Rectal smooth muscle tissue (tissue), 1 donor: ENCODE measurements around the gene RUNX1.

Source experiments
- H3K27ac ChIP-seq: one replicate; pipeline ENCODE4 v1.7.0; 2013; ENCODE audit warnings: low read depth, low read length, inconsistent platforms
- H3K27me3 ChIP-seq: one replicate; pipeline ENCODE4 v1.7.0; 2013; ENCODE audit warnings: low read length; ENCODE audit not compliant: control insufficient read depth, insufficient read depth
- H3K36me3 ChIP-seq: one replicate; pipeline ENCODE4 v1.7.0; 2013; ENCODE audit warnings: low read length; ENCODE audit not compliant: control insufficient read depth, insufficient read depth
- H3K4me1 ChIP-seq: one replicate; pipeline ENCODE4 v1.7.0; 2013; ENCODE audit warnings: low read length; ENCODE audit not compliant: control insufficient read depth, insufficient read depth
- H3K4me3 ChIP-seq: one replicate; pipeline ENCODE4 v1.7.0; 2013; ENCODE audit warnings: low read length
- H3K9ac ChIP-seq: one replicate; pipeline ENCODE4 v1.7.0; 2013; ENCODE audit warnings: low read length

RUNX1 gene

DNA sequence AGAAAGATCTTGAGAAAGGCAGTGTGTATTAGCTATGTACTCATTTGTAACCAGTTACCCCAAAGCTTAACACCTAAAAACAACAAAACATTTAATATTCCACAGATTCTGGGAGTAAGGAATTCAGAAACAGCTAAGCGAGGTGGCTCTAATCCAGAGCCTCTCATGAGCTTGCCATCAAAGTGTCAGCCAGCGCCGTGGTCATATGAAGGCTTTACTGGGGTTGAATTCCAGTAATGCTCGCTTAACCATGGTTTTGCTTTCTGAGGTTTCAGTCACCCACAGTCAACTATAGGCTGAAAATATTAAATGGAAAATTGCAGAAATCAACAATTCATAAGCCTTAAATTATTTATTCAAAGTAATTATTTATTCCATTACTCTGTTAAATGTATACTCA lies 278.5 kb downstream of the RUNX1 start:
- Histone ChIP-seq H3K4me1 (no peaks in the 10 kb centered on the region), H3K27ac (no peak overlapping the region), H3K4me3 (no peak overlapping the region), H3K36me3 (no peaks in the 10 kb centered on the region), H3K9ac (no peak overlapping the region), H3K27me3 (no peaks in the 10 kb centered on the region)

DNA sequence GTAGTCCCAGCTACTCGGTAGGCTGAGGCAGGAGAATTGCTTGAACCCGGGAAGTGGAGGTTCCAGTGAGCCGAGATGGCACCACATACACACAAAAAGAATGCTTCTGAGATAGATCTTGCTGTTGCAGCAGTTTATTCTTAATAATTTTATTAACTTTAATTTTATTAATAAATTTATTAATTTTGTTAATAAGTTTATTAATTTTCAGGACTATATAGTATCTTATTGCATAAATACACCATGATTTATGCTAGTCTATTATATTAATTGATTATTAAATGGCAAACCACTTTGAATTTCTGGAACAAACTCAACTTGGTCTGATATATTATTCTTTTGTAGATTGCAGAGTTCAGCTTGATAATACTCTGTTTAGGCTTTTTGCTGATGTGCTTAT lies 280.8 kb downstream of the RUNX1 start:
- Histone ChIP-seq H3K36me3 (no peaks in the 10 kb centered on the region), H3K4me3 (no peak overlapping the region), H3K4me1 (no peaks in the 10 kb centered on the region), H3K27ac (no peak overlapping the region), H3K9ac (no peak overlapping the region), H3K27me3 (no peaks in the 10 kb centered on the region)

DNA sequence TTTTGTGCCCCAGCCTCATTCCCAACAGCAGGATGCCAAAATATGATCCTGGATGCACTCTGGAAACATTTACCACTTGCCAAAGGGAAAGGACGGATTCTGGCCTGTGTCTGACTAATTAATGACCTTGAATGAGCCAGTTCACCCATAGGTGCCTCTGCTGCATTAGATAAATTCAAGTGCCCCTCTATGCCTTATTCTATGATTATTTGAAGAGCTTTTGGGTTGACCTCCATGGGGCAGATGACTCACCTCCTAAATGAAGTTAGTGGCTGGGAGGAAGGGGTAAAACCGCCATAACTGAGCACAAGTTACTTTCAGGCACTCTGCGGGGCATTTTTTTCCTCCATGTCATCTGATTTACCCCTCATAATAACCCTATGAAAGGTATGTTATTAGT lies 282.2 kb downstream of the RUNX1 start:
- Histone ChIP-seq H3K4me1 (no peaks in the 10 kb centered on the region), H3K9ac (no peak overlapping the region), H3K27me3 (no peaks in the 10 kb centered on the region), H3K27ac (no peak overlapping the region), H3K36me3 (no peaks in the 10 kb centered on the region), H3K4me3 (no peak overlapping the region)

DNA sequence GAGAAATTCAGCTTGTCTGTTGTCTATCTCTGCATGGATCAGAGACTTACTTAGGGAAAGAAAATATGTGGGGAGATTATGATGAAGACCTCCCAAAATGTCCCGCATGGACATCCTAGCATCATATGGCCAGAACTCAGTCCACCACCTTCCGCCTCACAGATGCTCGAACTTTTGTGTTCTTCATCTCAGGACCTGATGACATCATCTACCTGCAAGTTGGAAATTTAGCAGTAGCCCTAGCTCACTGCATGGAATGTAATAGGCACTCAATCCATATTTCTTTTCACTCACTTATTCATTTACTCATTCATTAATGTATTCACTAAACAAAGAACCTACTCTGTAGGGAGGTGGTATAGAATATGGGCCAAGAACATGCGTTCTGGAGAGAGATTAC lies 283.5 kb downstream of the RUNX1 start:
- Histone ChIP-seq H3K4me1 (no peaks in the 10 kb centered on the region), H3K27ac (no peak overlapping the region), H3K4me3 (no peak overlapping the region), H3K27me3 (no peaks in the 10 kb centered on the region), H3K9ac (no peak overlapping the region), H3K36me3 (no peaks in the 10 kb centered on the region)

DNA sequence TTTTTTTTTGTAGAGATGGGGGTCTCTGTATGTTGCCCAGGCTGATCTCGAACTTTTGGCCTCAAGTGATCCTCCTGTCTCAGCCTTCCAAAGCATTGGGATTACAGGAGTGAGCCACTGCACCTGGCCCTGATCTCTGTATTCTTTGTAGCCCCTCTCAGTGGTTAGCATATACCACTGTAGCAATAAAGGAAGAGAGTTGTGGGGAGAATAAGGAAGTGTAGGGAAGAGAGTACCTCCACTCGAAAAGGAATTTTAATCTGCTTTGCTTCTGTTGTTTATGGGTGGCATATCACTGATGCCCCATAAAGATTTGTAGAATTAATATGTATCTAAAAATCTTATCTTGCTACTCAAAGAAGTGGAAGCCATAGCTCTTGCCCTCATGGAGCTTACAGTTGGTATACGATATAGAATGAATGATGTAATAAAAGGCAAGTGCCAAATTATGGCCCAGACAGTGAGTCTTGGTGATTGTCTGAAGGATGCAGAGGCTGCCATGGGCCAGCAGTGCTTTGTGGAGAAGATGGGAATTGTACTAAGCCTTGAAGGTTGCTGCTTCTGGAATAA lies 284.3 kb downstream of the RUNX1 start:
- Histone ChIP-seq H3K27me3 (no peaks in the 10 kb centered on the region), H3K36me3 (no peaks in the 10 kb centered on the region), H3K4me1 (no peaks in the 10 kb centered on the region), H3K4me3 (no peak overlapping the region), H3K27ac (no peak overlapping the region), H3K9ac (no peak overlapping the region)

DNA sequence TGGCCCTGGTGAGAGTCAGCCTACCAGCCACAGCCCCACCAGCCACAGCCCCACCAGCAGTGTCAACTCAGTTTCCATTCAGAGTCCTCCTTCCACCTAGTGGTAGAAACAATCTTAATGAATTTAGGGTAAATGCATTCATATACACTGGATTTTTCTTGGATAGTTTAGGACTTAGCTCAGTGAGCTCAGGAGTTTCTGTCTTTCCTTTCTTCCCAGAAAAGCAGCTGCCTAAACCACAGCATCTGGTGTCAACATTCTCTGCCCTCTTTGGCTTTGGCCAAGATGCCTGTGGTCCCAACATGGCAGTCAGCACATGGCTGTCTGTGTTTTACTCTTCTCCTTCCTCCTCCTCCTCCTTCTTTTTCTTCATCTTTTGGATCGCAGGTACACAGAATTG lies 286.3 kb downstream of the RUNX1 start:
- Histone ChIP-seq H3K4me1 (no peaks in the 10 kb centered on the region), H3K4me3 (no peak overlapping the region), H3K27ac (no peak overlapping the region), H3K36me3 (no peaks in the 10 kb centered on the region), H3K27me3 (no peaks in the 10 kb centered on the region), H3K9ac (no peak overlapping the region)

DNA sequence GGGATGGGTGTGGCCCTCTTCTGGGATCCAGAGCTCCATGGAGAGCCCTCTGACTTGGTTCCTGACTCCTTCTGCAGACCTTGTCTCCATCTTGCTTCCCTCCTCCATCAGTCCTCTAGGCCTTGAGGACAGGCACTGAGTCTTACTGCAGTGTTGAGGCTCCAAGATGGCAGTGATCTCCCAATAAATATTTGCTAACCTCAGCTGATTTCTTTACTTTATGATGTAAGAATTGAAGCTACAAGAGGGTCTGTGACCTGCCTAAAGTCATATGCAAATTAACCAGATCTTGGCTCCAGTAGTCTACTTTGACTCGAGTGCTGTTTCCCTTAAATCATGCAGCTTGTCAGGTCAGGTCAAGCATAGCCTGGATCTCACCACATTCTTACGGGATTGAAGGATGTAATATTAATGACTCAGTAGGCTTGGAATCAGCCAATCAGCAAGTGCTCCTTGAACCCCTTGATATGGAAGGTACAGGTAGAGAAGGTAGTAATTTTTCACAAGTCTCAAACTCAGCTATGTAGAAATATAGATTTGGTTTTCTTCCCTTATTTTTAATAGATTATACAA lies 287.3 kb downstream of the RUNX1 start:
- H3K9ac ChIP-seq = no peak overlapping the region
- no peaks in the 10 kb centered on the region for H3K27me3 ChIP-seq

DNA sequence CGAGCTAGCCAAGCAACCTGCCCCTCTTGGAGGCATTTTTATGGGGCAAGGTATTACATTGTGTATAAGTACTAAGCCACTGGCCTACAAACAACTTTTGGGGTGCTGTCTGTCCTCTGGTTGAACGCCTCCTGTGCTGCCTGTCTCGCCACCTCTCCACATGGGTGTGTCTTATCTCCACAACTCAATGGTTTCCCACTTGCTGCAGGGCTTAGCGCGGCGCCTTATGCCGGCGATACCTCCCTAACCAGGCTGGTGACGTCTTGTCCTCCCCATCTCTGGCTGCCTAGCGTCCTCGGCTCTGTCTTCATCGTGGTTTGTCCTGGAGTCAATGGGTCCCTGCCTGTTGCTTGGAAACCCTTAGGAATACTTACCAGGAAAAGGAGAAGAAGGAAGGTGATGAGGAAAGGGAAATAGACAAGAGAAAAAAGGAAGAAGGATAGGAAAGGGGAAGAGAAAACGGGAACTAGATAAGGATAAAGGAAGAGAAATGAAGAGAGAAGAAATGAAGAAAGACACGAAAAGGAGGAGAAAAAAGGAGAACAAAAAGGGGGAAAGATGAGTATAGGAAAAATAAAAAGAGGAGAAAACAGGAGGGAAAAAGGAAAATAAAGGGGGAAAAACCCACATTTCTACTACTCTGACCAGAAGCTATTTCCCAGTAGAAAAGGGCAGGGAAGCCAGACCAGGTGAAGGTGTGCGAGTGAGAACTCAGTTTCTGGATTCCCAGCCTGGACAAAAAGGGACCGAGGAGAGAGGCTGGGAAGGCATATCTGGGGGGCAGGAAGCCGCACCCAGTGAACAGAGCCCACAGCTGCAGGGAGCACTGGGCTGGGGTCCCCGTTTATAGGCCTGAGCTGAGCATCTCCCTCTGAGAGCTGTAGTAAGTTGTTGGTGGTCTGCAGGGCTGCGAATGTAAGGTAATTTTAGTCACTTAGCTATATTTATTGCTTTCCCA lies 294.1 kb downstream of the RUNX1 start:
- no peak overlapping the region for H3K9ac ChIP-seq
- no peaks in the 10 kb centered on the region for H3K36me3 ChIP-seq
- H3K27me3 ChIP-seq = peaks cover 2% of the 10 kb centered on the region
- H3K27ac ChIP-seq = no peak overlapping the region
- no peaks in the 10 kb centered on the region for H3K4me1 ChIP-seq
- no peak overlapping the region for H3K4me3 ChIP-seq

More for the DNA sequence above, 287.3 kb downstream of the RUNX1 start:
- Histone ChIP-seq H3K27ac (no peak overlapping the region), H3K36me3 (no peaks in the 10 kb centered on the region), H3K4me3 (no peak overlapping the region), H3K4me1 (no peaks in the 10 kb centered on the region)

DNA sequence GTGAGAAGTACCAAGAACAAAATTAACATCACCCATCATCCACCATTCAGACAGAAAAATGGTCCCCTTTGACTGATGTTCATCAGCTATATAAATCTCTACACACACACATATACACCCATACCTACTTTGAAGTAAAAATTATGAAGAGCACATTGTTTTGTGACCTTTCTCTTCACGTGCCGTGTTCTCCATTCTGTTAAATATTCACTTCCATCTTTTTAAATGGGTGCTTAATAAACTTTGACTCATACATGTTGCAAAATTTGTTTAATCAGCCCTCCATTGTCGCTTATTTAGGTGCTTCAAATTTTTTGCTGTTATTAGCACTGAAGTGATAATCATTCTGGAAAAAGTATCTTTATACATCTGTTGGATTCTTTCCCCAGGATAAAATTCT lies 300.2 kb downstream of the RUNX1 start:
- Histone ChIP-seq H3K4me1 (no peaks in the 10 kb centered on the region), H3K27me3 (no peaks in the 10 kb centered on the region), H3K4me3 (no peak overlapping the region), H3K27ac (no peak overlapping the region), H3K36me3 (no peaks in the 10 kb centered on the region), H3K9ac (no peak overlapping the region)

DNA sequence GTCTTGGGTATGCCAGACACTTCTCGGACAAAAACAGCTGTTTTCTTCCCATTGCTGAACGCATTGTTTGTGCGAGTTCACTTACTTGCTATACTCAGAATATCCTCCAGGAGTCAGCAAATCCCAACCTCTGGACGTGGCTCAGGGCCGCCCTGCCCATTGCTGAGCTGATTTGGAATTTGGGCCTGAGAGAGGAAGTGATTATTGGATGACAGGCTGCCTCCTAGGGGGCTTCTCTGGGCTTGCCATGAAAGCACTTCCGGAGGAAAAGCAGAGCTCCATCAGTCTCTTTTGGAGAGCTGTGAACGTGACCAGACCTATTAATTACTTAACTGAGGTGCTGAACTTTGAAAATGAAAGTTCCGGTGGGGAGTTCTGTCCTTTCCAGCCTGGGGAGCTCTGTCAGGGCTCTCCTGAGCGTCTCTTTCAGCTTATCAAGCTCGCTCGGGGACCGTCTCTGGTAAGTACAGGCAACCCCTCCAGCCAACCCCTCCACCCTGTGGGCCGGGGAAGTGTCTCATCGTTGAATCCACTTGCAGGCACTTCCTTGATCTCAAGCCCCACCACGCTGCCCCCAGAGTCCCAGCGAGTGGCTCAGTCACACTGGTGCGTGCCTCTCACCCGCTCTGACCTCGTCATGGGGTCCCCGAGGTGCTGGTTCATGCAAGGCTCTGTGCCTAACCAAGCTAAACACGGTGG lies 303.4 kb downstream of the RUNX1 start:
- Histone ChIP-seq H3K27me3 (no peaks in the 10 kb centered on the region), H3K27ac (no peak overlapping the region), H3K4me3 (no peak overlapping the region), H3K4me1 (no peaks in the 10 kb centered on the region), H3K9ac (no peak overlapping the region), H3K36me3 (no peaks in the 10 kb centered on the region)

DNA sequence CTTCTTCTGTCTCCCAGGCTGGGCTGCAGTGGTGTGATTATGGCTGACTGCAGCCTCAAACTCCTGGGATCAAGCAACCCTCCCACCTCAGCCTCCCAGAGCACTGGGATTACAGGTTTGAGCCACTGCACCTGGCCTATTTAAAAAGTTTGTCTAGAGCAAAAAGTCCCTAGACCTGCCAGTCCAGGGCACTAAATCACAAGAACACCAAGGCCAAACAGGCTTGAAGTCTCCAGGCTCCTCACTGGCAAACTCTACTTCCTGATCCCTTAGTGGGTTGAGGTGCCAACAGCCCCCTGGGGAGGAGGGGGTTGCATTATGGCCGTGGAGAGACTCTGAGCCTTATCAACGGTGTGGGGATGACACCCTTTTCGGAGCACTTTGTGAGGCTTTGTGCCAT lies 304.3 kb downstream of the RUNX1 start:
- H3K9ac ChIP-seq = no peak overlapping the region
- no peak overlapping the region for H3K4me3 ChIP-seq
- no peaks in the 10 kb centered on the region for H3K36me3 ChIP-seq
- no peak overlapping the region for H3K27ac ChIP-seq
- H3K27me3 ChIP-seq = no peaks in the 10 kb centered on the region
- no peaks in the 10 kb centered on the region for H3K4me1 ChIP-seq

DNA sequence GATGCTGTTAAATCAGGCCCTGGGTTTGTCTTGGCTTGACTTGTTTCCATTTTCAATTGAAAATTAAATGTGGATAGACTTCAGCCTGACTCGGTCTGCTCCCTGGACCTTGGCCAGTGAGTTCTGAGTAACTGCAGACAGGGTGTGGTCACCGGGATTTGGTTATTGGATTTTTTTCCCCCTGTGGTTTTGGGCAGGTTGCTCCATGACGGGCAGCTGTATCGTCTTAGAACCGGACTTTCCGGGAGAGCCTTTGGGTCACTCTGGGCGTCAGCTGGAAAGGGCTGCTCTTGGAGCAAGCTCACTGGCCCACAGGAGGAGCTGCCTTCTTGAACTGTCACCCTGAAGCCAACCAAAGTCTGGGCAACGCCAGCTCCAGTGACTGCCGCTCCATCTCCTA lies 305.3 kb downstream of the RUNX1 start:
- Histone ChIP-seq H3K27ac (no peak overlapping the region), H3K9ac (no peak overlapping the region), H3K36me3 (no peaks in the 10 kb centered on the region), H3K4me1 (no peaks in the 10 kb centered on the region), H3K4me3 (no peak overlapping the region), H3K27me3 (no peaks in the 10 kb centered on the region)
